HepG2 (cell line): ENCODE measurements around the gene SCNM1. TPM values are rescaled to one million over a fixed set of nuclear protein-coding genes. Genes with fewer than 3 reads are reported as not detected.

Source experiments
- AGO1 ChIP-seq: fragments of 200-400 bp; formaldehyde crosslinking; IDR thresholded peaks from 2 replicates; pipeline ENCODE4 v1.6.1; 2017; ENCODE audit warnings: mild to moderate bottlenecking, low read depth, low read length, moderate library complexity; ENCODE audit not compliant: poor library complexity, severe bottlenecking
- DDIT3 ChIP-seq: sonication (generic); formaldehyde crosslinking; IDR thresholded peaks from 2 replicates; pipeline ENCODE4 v1.4.0; 2020; ENCODE audit warnings: mild to moderate bottlenecking, missing genetic modification reagents
- FOXJ3 ChIP-seq: sonication (generic); formaldehyde crosslinking; IDR thresholded peaks from 2 replicates; pipeline ENCODE4 v1.4.0; 2020; ENCODE audit warnings: missing genetic modification reagents, mild to moderate bottlenecking, borderline replicate concordance
- GATAD1 ChIP-seq: IDR thresholded peaks from 2 replicates; pipeline ENCODE4 v1.6.1; 2016; ENCODE audit warnings: missing genetic modification reagents, missing compliant biosample characterization
- GPBP1L1 ChIP-seq: sonication (generic); formaldehyde crosslinking; IDR thresholded peaks from 2 replicates; pipeline ENCODE4 v1.5.0; 2020; ENCODE audit warnings: mild to moderate bottlenecking, missing genetic modification reagents
- GTF2F1 ChIP-seq: fragments of 150-350 bp; IDR thresholded peaks from 2 replicates; pipeline ENCODE4 v1.6.1; 2014; ENCODE audit warnings: low read length
- HES4 ChIP-seq: sonication (generic); formaldehyde crosslinking; IDR thresholded peaks from 2 replicates; pipeline ENCODE4 v1.9.0; 2021; ENCODE audit warnings: mild to moderate bottlenecking, missing genetic modification reagents, borderline replicate concordance
- HHEX ChIP-seq: IDR thresholded peaks from 2 replicates; pipeline ENCODE4 v1.6.1; 2016; ENCODE audit warnings: control low read depth
- KDM6A ChIP-seq: IDR thresholded peaks from 2 replicates; pipeline ENCODE4 v1.6.1; 2016; ENCODE audit warnings: low read depth
- MED13 ChIP-seq: sonication (generic); formaldehyde crosslinking; IDR thresholded peaks from 2 replicates; pipeline ENCODE4 v1.5.0; 2020; ENCODE audit warnings: missing genetic modification reagents
- MTA1 ChIP-seq: sonication (generic); formaldehyde crosslinking; IDR thresholded peaks from 2 replicates; pipeline ENCODE4 v1.4.0; 2020; ENCODE audit warnings: missing genetic modification reagents, mild to moderate bottlenecking, borderline replicate concordance
- PAXIP1 ChIP-seq: sonication (generic); formaldehyde crosslinking; conservative IDR thresholded peaks from 2 replicates; pipeline ENCODE4 v1.4.0; 2020; ENCODE audit warnings: mild to moderate bottlenecking, missing genetic modification reagents, moderate library complexity
- TAF1 ChIP-seq: sonication (generic); formaldehyde crosslinking; IDR thresholded peaks from 2 replicates; pipeline ENCODE4 v1.4.0; 2020; ENCODE audit warnings: missing genetic modification reagents
- ZBTB7A ChIP-seq: sonication (generic); formaldehyde crosslinking; IDR thresholded peaks from 2 replicates; pipeline ENCODE4 v1.8.0; 2022; ENCODE audit warnings: mild to moderate bottlenecking, missing genetic modification reagents
- ZFP1 ChIP-seq: IDR thresholded peaks from 2 replicates; pipeline ENCODE4 v1.6.1; 2016
- ZNF354B ChIP-seq: sonication (generic); formaldehyde crosslinking; IDR thresholded peaks from 2 replicates; pipeline ENCODE4 v1.8.0; 2022; ENCODE audit warnings: mild to moderate bottlenecking, missing genetic modification reagents
- ZNF510 ChIP-seq: sonication (generic); formaldehyde crosslinking; IDR thresholded peaks from 2 replicates; pipeline ENCODE4 v1.4.0; 2020; ENCODE audit warnings: low read depth, mild to moderate bottlenecking, missing genetic modification reagents
- ZNF580 ChIP-seq: IDR thresholded peaks from 2 replicates; pipeline ENCODE4 v1.6.1; 2016; ENCODE audit warnings: low read depth, borderline replicate concordance
- polyA plus RNA-seq, 8 experiments: library from polyadenylated mRNA; depleted of rRNA in 3 of 8; stranded (reverse) in 7 of 8; unstranded in 1 of 8; fragments of >200 nt; fragmentation: Illumina TruSeq in 4 of 8; extraction: Trizol in 4 of 8; gene quantifications; 2 replicates each; pipeline versions ENCODE4 v1.2.1 to v1.2.3, GENCODE V29; 2011 to 2016; ENCODE audit warnings: low read depth in 4 of 8, missing spikeins in 1 of 8, mixed read lengths in 1 of 8; ENCODE audit not compliant: insufficient read depth in 1 of 8
- total RNA-seq, 5 experiments: library from RNA; depleted of rRNA; stranded (reverse); fragments of >200 nt; fragmentation: Illumina TruSeq; extraction: Trizol; gene quantifications; 2 replicates each; pipeline ENCODE4 v1.2.3, GENCODE V29; 2016; ENCODE audit warnings: low read depth in 1 of 5
- TF ChIP-seq, protein P1 (sequence below): sonication (generic); formaldehyde crosslinking; IDR thresholded peaks from 2 replicates; pipeline ENCODE4 v1.5.0; 2020; ENCODE audit warnings: missing genetic modification reagents
- TF ChIP-seq, protein P2 (sequence below): sonication (generic); formaldehyde crosslinking; IDR thresholded peaks from 2 replicates; pipeline ENCODE4 v1.8.1; 2023; ENCODE audit warnings: mild to moderate bottlenecking, missing genetic modification reagents
- TF ChIP-seq, protein P3 (sequence below): sonication (generic); formaldehyde crosslinking; IDR thresholded peaks from 2 replicates; pipeline ENCODE4 v1.8.0; 2023; ENCODE audit warnings: mild to moderate bottlenecking, missing genetic modification reagents

The SCNM1 gene
- total and polyA plus RNA-seq, 2 of the 13 experiments (the other 11 are each of a cell fraction or from before 2014, with no cell fraction given): 16.3 to 31.5 TPM

DNA sequence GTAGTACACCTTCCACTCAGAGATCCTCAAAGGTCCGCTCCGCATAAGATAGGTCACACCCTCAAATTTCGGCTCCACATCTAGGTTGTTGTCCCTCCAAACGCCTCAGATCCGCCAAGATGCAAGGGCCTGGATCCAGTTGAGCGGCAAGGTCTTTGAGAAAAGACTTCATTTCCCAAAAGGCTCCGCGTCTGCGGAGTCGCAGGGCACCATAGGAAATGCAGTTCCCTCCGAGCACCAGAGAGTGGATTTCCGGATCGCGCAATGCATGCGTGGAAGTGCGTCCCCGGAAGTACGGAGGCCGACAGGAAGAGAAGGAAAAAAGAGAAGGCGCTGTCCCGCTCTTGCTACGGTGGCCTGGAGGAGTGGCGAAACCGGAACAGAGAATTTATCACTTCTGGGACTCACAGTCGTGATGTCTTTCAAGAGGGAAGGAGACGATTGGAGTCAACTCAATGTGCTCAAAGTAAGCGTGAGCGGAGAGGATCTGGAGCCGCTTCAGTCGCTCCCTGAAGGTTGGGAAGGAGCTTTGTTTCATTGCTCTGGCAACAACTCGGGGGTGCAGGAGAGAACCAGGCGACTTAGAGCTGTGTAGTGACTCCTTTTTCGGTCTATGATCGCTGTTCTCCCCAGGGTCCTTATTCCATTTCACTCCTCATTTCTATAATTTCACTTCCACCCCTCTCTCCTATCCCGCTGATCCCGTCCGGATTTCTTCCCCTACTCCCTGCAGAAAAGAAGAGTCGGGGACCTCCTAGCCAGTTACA is at the start of gene SCNM1, which contains the start of gene LYSMD1 (continued):
- TF ChIP-seq PAXIP1: peak; percentile 55
- TF ChIP-seq ZNF580 (CRISPR knock-in tag): peak; percentile 80; the same call in 1 of the 2 replicates
- no peak for TF ChIP-seq GPBP1L1 (CRISPR knock-in tag)
- TF ChIP-seq ZNF354B (CRISPR knock-in tag): no peak
- TF ChIP-seq HHEX (CRISPR knock-in tag): no peak
- peak; percentile 60; the same call in 1 of the 2 replicates for TF ChIP-seq TAF1 (CRISPR knock-in tag)
- no peak; the same call in 1 of the 2 replicates for TF ChIP-seq FOXJ3 (CRISPR knock-in tag)
- TF ChIP-seq, protein P1, sequence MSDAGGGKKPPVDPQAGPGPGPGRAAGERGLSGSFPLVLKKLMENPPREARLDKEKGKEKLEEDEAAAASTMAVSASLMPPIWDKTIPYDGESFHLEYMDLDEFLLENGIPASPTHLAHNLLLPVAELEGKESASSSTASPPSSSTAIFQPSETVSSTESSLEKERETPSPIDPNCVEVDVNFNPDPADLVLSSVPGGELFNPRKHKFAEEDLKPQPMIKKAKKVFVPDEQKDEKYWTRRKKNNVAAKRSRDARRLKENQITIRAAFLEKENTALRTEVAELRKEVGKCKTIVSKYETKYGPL (CRISPR knock-in tag): peak; percentile 58; the same call in 1 of the 2 replicates
- TF ChIP-seq HES4 (CRISPR knock-in tag): peak; percentile 18; the same call in 1 of the 2 replicates
- TF ChIP-seq, protein P2, sequence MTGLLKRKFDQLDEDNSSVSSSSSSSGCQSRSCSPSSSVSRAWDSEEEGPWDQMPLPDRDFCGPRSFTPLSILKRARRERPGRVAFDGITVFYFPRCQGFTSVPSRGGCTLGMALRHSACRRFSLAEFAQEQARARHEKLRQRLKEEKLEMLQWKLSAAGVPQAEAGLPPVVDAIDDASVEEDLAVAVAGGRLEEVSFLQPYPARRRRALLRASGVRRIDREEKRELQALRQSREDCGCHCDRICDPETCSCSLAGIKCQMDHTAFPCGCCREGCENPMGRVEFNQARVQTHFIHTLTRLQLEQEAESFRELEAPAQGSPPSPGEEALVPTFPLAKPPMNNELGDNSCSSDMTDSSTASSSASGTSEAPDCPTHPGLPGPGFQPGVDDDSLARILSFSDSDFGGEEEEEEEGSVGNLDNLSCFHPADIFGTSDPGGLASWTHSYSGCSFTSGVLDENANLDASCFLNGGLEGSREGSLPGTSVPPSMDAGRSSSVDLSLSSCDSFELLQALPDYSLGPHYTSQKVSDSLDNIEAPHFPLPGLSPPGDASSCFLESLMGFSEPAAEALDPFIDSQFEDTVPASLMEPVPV (CRISPR knock-in tag): no peak
- no peak for TF ChIP-seq ZNF510 (CRISPR knock-in tag)
- no peak for TF ChIP-seq DDIT3 (CRISPR knock-in tag)
- TF ChIP-seq AGO1: no peak
- TF ChIP-seq, protein P3, sequence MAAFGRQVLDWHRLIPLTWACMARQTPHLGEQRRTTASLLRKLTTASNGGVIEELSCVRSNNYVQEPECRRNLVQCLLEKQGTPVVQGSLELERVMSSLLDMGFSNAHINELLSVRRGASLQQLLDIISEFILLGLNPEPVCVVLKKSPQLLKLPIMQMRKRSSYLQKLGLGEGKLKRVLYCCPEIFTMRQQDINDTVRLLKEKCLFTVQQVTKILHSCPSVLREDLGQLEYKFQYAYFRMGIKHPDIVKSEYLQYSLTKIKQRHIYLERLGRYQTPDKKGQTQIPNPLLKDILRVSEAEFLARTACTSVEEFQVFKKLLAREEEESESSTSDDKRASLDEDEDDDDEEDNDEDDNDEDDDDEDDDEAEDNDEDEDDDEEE (CRISPR knock-in tag): peak; percentile 56; the same call in 1 of the 2 replicates
- TF ChIP-seq GATAD1 (CRISPR knock-in tag): peak; percentile 98
- no peak for TF ChIP-seq KDM6A (CRISPR knock-in tag)
- TF ChIP-seq GTF2F1: no peak
- no peak for TF ChIP-seq ZBTB7A (CRISPR knock-in tag)
- TF ChIP-seq MTA1: no peak
- peak; percentile 74; the same call in 1 of the 2 replicates for TF ChIP-seq MED13 (CRISPR knock-in tag)
- peak; percentile 82; the same call in 1 of the 2 replicates for TF ChIP-seq ZFP1
